MM.1S (cell line): Measurements from ENCODE around the gene DCAF15.

Source experiments
- CTCF ChIP-seq: fragments of 300-600 bp; sonication (generic); IDR thresholded peaks from 2 replicates; pipeline ENCODE4 v1.5.1; 2016; ENCODE audit warnings: antibody characterized with exemption, low read length, mixed read lengths
- EZH2 ChIP-seq: fragments of 300-600 bp; sonication (generic); optimal IDR thresholded peaks from 2 replicates; pipeline ENCODE3; 2017; ENCODE audit warnings: low read depth, mild to moderate bottlenecking, antibody characterized with exemption, low read length, mixed read lengths
- EZH2phosphoT487 ChIP-seq: fragments of 300-600 bp; sonication (generic); IDR thresholded peaks from 2 replicates; pipeline ENCODE4 v1.6.1; 2018; ENCODE audit warnings: antibody characterized with exemption, low read length

- no peak for TF ChIP-seq CTCF
- TF ChIP-seq EZH2: no peak
- TF ChIP-seq EZH2phosphoT487: no peak
Measured at GRCh38 chr19:13996928-13997630, 44.8 kb downstream of the DCAF15 start.
